Prostate gland (tissue), 2 donors: ENCODE data around the gene NAALADL1. TPM values are rescaled to one million over a fixed set of nuclear protein-coding genes. Genes with fewer than 3 reads are reported as not detected.

Experiments used
- DNase-seq: peaks from one replicate; pipeline ENCODE4 v3.0.0-alpha.2; 2019; ENCODE audit warnings: low spot score
- H3K27ac ChIP-seq, 2 donors: fragments of 200-600 bp; sonication (generic); 2 replicates each; pipeline ENCODE4 v1.5.1; 2017 to 2019
- H3K27me3 ChIP-seq: fragments of 200-600 bp; sonication (generic); replicated peaks from 2 replicates; pipeline ENCODE4 v1.5.1; 2019; ENCODE audit not compliant: insufficient read depth
- H3K36me3 ChIP-seq, 2 donors: fragments of 200-600 bp; sonication (generic); 1 replicate in 1 of 2; 2 replicates in 1 of 2; pipeline versions ENCODE4 v1.5.1 to v1.8.1; 2017 to 2019
- H3K4me1 ChIP-seq: fragments of 200-600 bp; sonication (generic); replicated peaks from 2 replicates; pipeline ENCODE4 v1.5.1; 2019
- H3K4me3 ChIP-seq, 2 donors: fragments of 200-600 bp; sonication (generic); 2 replicates each; pipeline ENCODE4 v1.5.1; 2017 to 2019
- H3K9me3 ChIP-seq: fragments of 200-600 bp; sonication (generic); 2 replicates; pipeline ENCODE4 v1.5.1; 2017
- CTCF ChIP-seq, 4 experiments: fragments of 200-600 bp in 2 of 4; fragments of 450-650 bp in 2 of 4; sonication (generic) in 2 of 4; IDR thresholded peaks; 1 replicate in 3 of 4; 2 replicates in 1 of 4; pipeline ENCODE4 v1.5.1; 2016 to 2019; ENCODE audit warnings: antibody characterized with exemption in 4 of 4, mild to moderate bottlenecking in 2 of 4, moderate library complexity in 2 of 4
- POLR2A ChIP-seq: fragments of 450-650 bp; IDR thresholded peaks from one replicate; pipeline ENCODE4 v1.6.1; 2016; ENCODE audit warnings: antibody characterized with exemption, mild to moderate bottlenecking
- POLR2AphosphoS5 ChIP-seq: sonication (generic); formaldehyde crosslinking; IDR thresholded peaks from one replicate; pipeline ENCODE4 v1.6.1; 2017; ENCODE audit warnings: antibody characterized with exemption
- WGBS: methylation state at CpG from one replicate; pipeline ENCODE4 v1.1.5; 2018; 5-methylcytosine and 5-hydroxymethylcytosine counted together
- intact Hi-C: fragments of 100-400 bp; cut with DNase I; formaldehyde crosslinking; loops from one replicate; pipeline ENCODE4 v1.14.2; 2022
- total RNA-seq, 2 donors: library from RNA; depleted of rRNA; stranded (reverse); fragments of >200 nt; gene quantifications; one replicate each; pipeline ENCODE4 v1.1.0, GENCODE V29; 2016

Gene NAALADL1
- total RNA-seq, 2 donors from 2014 or later = 8.5 to 15.6 TPM

- H3K36me3 ChIP-seq = no peaks in the 10 kb centered on the region
- H3K9me3 ChIP-seq = no peaks in the 10 kb centered on the region
- peak within 1 kb of the TSS; percentile 84 to 88 for H3K27ac ChIP-seq
- intact Hi-C loops = no loop called here
- DNase-seq = peak; percentile 79
- peak within 1 kb of the TSS; percentile 65 to 77 for H3K4me3 ChIP-seq
- peaks cover 8% of the 10 kb centered on the region for H3K4me1 ChIP-seq
- under 1% methylated on average over 23 of the region's 52 CpGs for WGBS
- H3K27me3 ChIP-seq = no peaks in the 10 kb centered on the region
- TF ChIP-seq POLR2A (peak; percentile 9), CTCF (IDR thresholded peaks at IDR 0.05) (peak in 3 of 4 experiments; percentile 11 to 50 (median 25)), POLR2AphosphoS5 (peak; percentile 98)
Measured at GRCh38 chr11:65095974-65096806, 37.8 kb upstream of the NAALADL1 start, which contains the start of gene VPS51. VPS51 (plus strand) TSS chr11:65096214; CDS start chr11:65096251, 37 bp downstream.

- Histone ChIP-seq H3K4me3 (no peak overlapping the region), H3K27ac (peak overlapping the region; percentile 84 to 88), H3K27me3 (no peaks in the 10 kb centered on the region), H3K9me3 (no peaks in the 10 kb centered on the region), H3K36me3 (no peaks in the 10 kb centered on the region), H3K4me1 (peaks cover 5% of the 10 kb centered on the region)
- TF ChIP-seq CTCF (IDR thresholded peaks at IDR 0.05) (no peak), POLR2A (no peak), POLR2AphosphoS5 (no peak)
- WGBS = 78% methylated on average over 22 of the region's 22 CpGs
- no peak for DNase-seq
- intact Hi-C loops = no loop called here
Measured at GRCh38 chr11:65095427-65095826, 37.1 kb upstream of the NAALADL1 start.

GRCh38 chr11:65090628-65091027 lies 32.3 kb upstream of the NAALADL1 start:
- H3K4me3 ChIP-seq = no peak overlapping the region
- H3K27ac ChIP-seq = no peak overlapping the region
- H3K4me1 ChIP-seq = no peaks in the 10 kb centered on the region
- peaks cover 0 to 5% of the 10 kb centered on the region in 2 donors for H3K36me3 ChIP-seq
- WGBS = 91% methylated on average over 4 of the region's 4 CpGs
- H3K27me3 ChIP-seq = no peaks in the 10 kb centered on the region
- intact Hi-C loops = no loop called here
- no peak for DNase-seq
- H3K9me3 ChIP-seq = no peaks in the 10 kb centered on the region
- TF ChIP-seq POLR2A (no peak), POLR2AphosphoS5 (no peak), CTCF (IDR thresholded peaks at IDR 0.05) (no peak)

- no peak overlapping the region for H3K4me3 ChIP-seq
- TF ChIP-seq POLR2AphosphoS5 = no peak
- no peak for TF ChIP-seq POLR2A
- TF ChIP-seq CTCF (IDR thresholded peaks at IDR 0.05) = no peak
- H3K36me3 ChIP-seq = peaks cover 0 to 5% of the 10 kb centered on the region in 2 donors
- intact Hi-C loops = no loop called here
- DNase-seq = no peak
- H3K27ac ChIP-seq = no peak overlapping the region
- H3K4me1 ChIP-seq = peaks cover 5% of the 10 kb centered on the region
- H3K27me3 ChIP-seq = no peaks in the 10 kb centered on the region
- H3K9me3 ChIP-seq = no peaks in the 10 kb centered on the region
- 88% methylated on average over 4 of the region's 4 CpGs for WGBS
Measured at GRCh38 chr11:65089621-65090020, 31.3 kb upstream of the NAALADL1 start.

GRCh38 chr11:65087827-65088226 lies 29.5 kb upstream of the NAALADL1 start:
- Histone ChIP-seq H3K27ac (no peak overlapping the region), H3K36me3 (peaks cover 0 to 5% of the 10 kb centered on the region in 2 donors), H3K27me3 (no peaks in the 10 kb centered on the region), H3K9me3 (no peaks in the 10 kb centered on the region), H3K4me1 (peaks cover 5% of the 10 kb centered on the region), H3K4me3 (no peak overlapping the region)
- DNase-seq = no peak
- TF ChIP-seq CTCF (IDR thresholded peaks at IDR 0.05) = no peak
- TF ChIP-seq POLR2A = no peak
- no peak for TF ChIP-seq POLR2AphosphoS5
- intact Hi-C loops = no loop called here
- WGBS = 96% methylated on average over 15 of the region's 15 CpGs
